GM18508 (cell line): ENCODE measurements around the gene ZCCHC14.

Experiments used
- ATAC-seq: cut with Tn5 transposase; IDR thresholded peaks from one replicate; pipeline ENCODE4 v1.9.1; 2021; ENCODE audit warnings: moderate number of reproducible peaks; ENCODE audit not compliant: insufficient read depth, unreplicated experiment

ZCCHC14 gene

GRCh38 chr16:87463722-87464690 lies 28.8 kb downstream of the ZCCHC14 start:
- no peak for ATAC-seq

GRCh38 chr16:87461466-87461991 lies 31.3 kb downstream of the ZCCHC14 start:
- ATAC-seq = no peak

- ATAC-seq = no peak
These were observed 31.9 kb downstream of the ZCCHC14 start for GRCh38 chr16:87460936-87461335.

GRCh38 chr16:87459833-87460232 lies 33.0 kb downstream of the ZCCHC14 start:
- ATAC-seq = no peak

DNA sequence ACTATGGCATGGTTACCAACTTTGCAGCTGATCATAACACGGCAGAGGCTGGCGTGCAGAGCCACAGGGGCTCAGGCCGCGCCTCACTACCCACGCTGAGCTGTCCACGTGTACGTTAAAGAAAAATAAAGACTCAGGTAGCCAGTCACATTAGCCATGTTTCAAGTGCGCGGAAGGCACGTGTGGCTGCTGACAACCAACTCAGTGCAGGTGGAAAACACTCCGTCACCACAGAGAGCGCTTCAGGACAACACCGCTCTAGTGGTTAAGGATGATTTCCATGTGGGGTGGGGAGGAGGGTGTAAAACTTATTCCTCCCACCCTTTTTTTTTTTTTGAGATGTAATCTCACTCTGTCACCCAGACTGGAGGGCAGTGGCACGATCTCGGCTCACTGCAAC lies 33.8 kb downstream of the ZCCHC14 start:
- no peak for ATAC-seq

- no peak for ATAC-seq
These were observed 34.4 kb downstream of the ZCCHC14 start for GRCh38 chr16:87458424-87458915.

DNA sequence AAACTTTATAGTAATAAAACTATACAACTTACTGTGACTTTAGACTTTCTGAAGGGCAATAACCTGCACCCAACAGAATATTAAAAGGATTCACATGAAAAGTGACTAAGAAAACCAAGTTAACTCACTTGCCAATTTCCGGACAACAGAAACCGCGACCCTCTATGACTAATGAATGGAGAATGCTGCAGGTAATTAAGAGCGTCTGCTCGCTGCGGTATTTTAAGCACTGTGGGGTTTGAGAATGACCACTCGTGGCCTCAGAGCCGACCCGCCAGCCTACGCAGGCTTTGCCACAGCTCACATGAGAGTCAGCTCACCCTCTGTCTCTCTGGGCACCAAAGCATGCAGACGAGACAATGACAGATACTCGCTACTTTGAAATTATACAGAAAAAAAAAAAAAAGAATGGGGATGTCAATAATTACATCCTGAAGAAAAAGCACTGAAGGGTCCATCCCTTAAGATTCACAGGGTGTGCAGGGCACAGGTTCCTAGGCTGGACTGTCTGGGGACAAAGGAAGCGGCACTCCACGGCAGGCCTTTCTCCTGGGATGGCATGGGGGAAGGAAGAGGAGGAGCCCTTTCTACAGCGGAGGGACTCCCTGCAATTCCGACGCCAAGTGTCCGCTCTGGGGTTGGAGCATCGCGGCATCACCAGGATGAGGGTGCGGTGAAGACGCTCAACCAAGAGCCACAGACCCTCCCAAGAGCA lies 35.0 kb downstream of the ZCCHC14 start:
- ATAC-seq = no peak

DNA sequence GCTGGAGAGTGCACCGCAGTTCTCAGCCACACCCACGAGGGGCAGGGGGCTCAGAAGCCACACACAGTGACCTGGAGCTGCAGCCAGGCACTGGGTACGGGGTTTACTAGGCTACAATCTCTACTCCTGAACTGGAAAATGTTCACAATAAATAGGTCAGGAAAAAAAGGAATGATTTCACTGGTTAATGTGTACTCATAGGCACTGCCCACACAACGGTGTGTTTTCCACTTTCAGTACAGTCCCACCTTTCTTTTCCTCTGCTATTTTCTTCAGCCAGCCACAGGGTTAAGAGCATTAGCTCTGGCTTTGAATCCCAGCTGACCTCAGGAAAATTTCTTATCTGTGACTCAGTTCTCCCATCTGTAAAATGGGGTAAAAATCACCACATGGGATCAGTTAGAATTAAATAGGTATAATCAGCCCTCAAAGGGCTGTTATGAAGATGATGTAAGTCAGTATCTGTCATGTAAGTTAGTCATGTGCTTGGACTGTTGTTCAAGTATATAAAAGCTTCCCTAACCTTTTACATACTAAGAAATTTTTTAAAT lies 35.7 kb downstream of the ZCCHC14 start:
- no peak for ATAC-seq

GRCh38 chr16:87454391-87454790 lies 38.4 kb downstream of the ZCCHC14 start:
- no peak for ATAC-seq

DNA sequence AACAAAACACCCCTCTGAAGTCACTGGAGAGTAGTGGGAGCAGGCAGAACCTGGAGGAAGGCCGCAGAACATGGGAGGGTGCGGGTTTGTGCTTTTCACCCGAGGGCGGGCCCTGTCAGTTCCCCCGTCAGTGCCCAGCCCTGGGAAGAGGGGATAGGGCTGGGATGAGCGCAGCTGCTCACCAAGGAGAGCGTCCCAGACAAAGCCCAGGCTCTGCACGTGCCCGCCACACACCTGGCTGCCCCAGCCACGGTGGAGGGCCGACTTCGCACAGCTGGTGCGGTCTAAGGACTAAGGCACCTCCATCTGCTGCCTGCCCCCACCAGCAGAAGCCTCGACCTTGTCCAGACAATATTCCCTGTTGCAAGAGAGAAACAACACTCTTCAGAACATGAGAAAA lies 39.5 kb downstream of the ZCCHC14 start:
- no peak for ATAC-seq

- no peak for ATAC-seq
These were observed 41.1 kb downstream of the ZCCHC14 start for GRCh38 chr16:87451563-87452210.

DNA sequence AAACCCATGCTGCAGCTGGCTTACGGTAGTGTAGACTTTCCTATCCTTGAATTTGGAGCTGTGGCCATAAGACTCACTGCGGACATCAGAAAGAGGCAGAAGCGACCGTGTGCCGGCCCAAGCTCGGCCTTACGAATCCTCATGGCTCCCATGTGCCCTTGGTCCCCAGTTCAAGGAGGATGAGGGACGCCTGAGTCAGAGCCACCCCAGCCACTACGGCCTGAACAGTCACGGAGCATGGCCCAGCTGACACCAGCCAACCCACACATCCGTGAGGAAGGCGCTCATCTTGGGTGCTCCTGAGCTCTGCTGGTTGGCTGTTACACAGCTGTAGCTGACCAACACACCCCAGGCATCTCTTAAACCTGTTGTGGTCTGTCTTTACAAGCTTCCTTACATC lies 44.0 kb downstream of the ZCCHC14 start:
- ATAC-seq = no peak

GRCh38 chr16:87447323-87447722 lies 45.5 kb downstream of the ZCCHC14 start:
- no peak for ATAC-seq

- ATAC-seq = no peak
These were observed 46.3 kb downstream of the ZCCHC14 start for GRCh38 chr16:87446479-87446878.

DNA sequence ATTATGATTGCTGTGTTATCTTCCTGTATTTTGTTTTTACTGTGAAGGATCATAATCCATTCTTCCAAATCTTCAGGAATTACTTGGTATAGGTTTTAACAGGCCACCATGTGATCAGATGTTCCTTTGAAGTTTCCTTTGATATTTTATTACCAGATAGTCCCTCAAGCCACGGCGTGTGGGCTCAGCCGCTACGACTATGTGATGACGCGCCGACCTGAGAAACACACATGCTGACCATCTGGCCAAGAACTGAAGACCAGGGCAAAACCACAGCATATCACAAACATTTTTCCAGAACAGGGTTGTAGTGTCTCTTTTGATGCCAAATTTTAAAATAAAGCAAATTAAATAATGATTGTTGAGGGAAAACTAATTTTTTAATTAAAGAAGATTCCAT lies 47.3 kb downstream of the ZCCHC14 start:
- no peak for ATAC-seq

GRCh38 chr16:87443964-87444363 lies 48.9 kb downstream of the ZCCHC14 start:
- no peak for ATAC-seq

DNA sequence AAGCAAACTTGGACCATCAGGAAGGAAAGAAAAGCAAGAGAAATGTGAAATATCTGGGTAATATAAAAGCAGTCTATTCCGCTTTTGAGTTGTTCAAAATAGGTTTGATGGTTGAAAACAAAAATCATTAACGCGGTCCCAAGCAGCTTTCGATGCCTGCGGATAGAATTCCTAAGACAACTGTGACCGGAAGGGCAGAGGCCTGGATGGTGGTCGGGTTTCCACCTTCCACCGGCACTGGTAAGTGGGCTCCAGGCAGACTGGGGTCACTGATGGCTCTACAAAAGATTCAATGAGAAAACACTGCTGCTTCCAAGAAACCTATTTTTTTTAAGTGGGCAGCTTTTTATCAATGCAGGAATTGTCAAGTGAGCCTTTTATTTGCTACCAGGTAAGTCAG lies 49.8 kb downstream of the ZCCHC14 start:
- no peak for ATAC-seq

DNA sequence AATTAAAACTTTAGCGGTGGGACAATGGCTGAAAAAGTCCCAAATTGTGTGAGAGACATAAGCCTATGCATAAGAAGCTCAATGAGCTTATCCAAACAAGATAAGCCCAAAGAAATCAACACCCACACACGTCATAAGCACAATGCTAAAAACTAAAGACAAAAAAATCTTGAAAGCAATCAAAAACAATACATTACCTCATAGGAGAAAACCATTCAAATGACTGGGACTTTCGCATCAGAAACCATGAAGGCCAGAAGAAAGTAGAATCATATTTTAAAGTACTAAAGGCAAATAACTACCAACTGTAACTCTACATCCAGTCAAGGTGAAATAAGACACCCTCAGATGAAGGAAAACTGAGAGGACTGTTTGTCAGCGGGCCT lies 50.2 kb downstream of the ZCCHC14 start:
- ATAC-seq = no peak

- no peak for ATAC-seq
These were observed 50.8 kb downstream of the ZCCHC14 start for GRCh38 chr16:87441886-87442580.

GRCh38 chr16:87439926-87440325 lies 52.9 kb downstream of the ZCCHC14 start:
- ATAC-seq = no peak
